Brain microvascular endothelial cell (primary cell): ENCODE data around the gene TMA7.
A peak's percentile ranks its signal among the peaks of the same experiment; 100 is the strongest.

Source experiments
- DNase-seq: peaks from one replicate; pipeline ENCODE4 v3.0.0-alpha.2; 2020
- H3K27ac ChIP-seq: fragments of 250-450 bp; sonication (Bioruptor Pico); 2 replicates; pipeline ENCODE4 v1.5.1; 2020; ENCODE audit warnings: mild to moderate bottlenecking, moderate library complexity
- H3K27me3 ChIP-seq: fragments of 250-450 bp; sonication (Bioruptor Pico); replicated peaks from 2 replicates; pipeline ENCODE4 v1.5.1; 2020; ENCODE audit warnings: mild to moderate bottlenecking
- H3K36me3 ChIP-seq: fragments of 250-450 bp; sonication (Bioruptor Pico); replicated peaks from 2 replicates; pipeline ENCODE4 v1.5.1; 2020; ENCODE audit warnings: mild to moderate bottlenecking
- H3K4me3 ChIP-seq: 2 replicates; pipeline ENCODE4 v1.5.1; 2011; ENCODE audit warnings: low read depth, mild to moderate bottlenecking, control low read depth, low read length, moderate library complexity
- in situ Hi-C: cut with HindIII; loops from 2 replicates; pipeline ENCODE4 v1.10.0; 2017; ENCODE audit warnings: low sequenced_read_pairs, low pct_ligation_motif_present
- TF ChIP-seq, protein P1 (sequence below): IDR thresholded peaks from 2 replicates; pipeline ENCODE4 v1.5.1; 2011; ENCODE audit warnings: low read depth, mild to moderate bottlenecking, moderate library complexity, low read length, control low read depth, inconsistent platforms; ENCODE audit errors: missing control alignments

Gene TMA7

DNA sequence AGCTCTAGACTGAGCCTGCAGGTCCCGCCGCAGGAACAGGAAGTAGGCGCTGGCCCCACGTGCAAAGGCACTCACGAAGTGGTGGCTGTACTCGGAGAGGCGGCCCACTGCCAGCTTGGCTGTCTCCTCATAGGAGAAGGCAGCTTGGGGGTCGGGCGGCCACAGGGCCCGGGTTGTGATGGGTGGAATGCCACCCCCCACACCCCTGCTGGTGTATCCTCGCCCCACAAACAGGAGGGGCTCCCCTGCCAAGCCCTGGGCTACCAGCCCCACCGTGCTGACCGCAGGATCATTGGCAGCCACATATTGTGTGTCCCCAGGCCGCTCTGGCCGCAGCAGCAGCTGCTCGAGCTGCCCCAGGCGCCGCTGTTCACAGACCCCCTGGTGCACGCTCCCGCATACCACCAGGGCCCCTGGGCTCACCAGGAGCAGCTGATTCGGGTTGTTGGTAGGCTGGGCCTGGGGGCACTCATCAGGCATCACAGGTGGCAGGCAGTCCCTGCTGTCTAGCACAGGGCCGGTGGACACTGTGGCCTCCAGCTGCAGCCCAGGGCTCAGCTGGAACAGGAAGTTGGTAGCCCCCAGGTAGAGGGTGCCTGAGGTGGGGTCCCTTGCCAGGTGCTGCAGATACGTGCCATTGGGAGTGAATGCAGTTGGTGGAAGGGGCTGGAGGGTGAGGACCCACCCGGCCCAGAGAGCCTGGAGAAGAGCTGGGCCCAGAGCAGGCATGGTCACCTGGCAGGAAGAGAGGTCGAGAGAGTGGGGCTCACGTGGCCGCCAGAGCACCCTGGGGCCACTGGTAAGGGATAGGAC, 16.0 kb upstream of the TMA7 start:
- TF ChIP-seq, protein P1, sequence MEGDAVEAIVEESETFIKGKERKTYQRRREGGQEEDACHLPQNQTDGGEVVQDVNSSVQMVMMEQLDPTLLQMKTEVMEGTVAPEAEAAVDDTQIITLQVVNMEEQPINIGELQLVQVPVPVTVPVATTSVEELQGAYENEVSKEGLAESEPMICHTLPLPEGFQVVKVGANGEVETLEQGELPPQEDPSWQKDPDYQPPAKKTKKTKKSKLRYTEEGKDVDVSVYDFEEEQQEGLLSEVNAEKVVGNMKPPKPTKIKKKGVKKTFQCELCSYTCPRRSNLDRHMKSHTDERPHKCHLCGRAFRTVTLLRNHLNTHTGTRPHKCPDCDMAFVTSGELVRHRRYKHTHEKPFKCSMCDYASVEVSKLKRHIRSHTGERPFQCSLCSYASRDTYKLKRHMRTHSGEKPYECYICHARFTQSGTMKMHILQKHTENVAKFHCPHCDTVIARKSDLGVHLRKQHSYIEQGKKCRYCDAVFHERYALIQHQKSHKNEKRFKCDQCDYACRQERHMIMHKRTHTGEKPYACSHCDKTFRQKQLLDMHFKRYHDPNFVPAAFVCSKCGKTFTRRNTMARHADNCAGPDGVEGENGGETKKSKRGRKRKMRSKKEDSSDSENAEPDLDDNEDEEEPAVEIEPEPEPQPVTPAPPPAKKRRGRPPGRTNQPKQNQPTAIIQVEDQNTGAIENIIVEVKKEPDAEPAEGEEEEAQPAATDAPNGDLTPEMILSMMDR, result no peak
- DNase-seq, result no peak
- Histone ChIP-seq H3K4me3 (no peak overlapping the region), H3K27ac (no peak overlapping the region), H3K36me3 (peaks cover 2% of the 10 kb centered on the region), H3K27me3 (no peaks in the 10 kb centered on the region)
- in situ Hi-C loops, result no loop called here

DNA sequence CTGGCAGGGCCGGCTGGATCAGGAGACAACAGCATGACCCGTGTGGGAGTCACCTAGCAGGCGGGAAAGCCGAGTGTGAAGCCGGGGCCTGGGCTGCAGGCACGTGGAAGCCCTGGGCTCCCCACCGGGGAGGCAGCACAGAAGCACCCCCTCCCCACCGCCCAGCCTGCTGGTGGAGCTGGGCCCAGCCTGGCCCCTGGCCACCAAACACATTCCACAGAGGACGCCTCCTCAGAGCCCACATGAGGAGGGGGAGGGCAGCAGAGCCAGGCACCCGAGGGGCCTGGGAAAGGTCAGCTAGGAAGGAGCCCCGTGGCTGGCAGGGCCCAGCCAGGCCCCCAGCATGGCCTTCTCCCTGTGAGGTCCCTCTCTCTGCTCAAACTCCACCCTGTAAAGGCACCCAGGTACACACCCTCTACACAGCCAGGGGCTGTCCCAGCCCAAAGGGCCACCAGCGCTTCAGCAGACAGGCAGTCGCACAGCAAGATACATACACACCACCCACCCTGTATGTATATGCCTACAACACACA, 14.7 kb upstream of the TMA7 start:
- no peak overlapping the region for H3K27ac ChIP-seq
- H3K27me3 ChIP-seq, result no peaks in the 10 kb centered on the region
- DNase-seq, result no peak
- no peak overlapping the region for H3K4me3 ChIP-seq
- TF ChIP-seq, protein P1, result no peak
- H3K36me3 ChIP-seq, result peaks cover 2% of the 10 kb centered on the region
- in situ Hi-C loops, result loop anchor here (25.0 kb wide), 1 partner anchor 163 kb away; no protein-coding TSS in a partner anchor

DNA sequence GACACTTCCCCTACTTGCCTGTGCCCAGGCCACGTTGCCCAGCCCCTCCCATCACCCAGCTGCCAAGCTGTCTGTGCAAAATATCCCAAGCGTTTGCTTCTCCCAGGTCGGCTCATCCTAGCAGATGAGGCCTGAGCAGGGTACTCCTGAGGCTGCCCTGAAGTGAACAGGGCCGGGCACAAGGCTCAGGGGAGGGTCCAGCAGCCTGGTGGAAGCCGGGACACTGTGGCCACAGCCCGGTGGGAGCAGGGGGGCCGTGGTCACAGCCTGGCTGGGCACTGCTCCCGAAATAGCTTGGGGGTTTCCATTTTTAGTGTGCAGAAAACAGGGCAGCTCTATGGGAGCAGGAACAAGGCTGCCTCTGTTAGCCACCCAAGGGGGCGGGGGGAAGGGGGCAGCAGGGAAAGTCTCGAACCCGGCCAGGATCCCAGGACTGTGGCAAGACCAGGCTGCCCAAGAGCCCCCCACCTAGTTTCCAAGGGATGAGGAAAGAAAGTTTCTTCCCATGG, 13.6 kb upstream of the TMA7 start:
- Histone ChIP-seq H3K4me3 (no peak overlapping the region), H3K27me3 (no peaks in the 10 kb centered on the region), H3K27ac (no peak overlapping the region), H3K36me3 (peaks cover 2% of the 10 kb centered on the region)
- DNase-seq, result no peak
- in situ Hi-C loops, result loop anchor here (25.0 kb wide), 1 partner anchor 164 kb away; no protein-coding TSS in a partner anchor
- TF ChIP-seq, protein P1, result no peak

DNA sequence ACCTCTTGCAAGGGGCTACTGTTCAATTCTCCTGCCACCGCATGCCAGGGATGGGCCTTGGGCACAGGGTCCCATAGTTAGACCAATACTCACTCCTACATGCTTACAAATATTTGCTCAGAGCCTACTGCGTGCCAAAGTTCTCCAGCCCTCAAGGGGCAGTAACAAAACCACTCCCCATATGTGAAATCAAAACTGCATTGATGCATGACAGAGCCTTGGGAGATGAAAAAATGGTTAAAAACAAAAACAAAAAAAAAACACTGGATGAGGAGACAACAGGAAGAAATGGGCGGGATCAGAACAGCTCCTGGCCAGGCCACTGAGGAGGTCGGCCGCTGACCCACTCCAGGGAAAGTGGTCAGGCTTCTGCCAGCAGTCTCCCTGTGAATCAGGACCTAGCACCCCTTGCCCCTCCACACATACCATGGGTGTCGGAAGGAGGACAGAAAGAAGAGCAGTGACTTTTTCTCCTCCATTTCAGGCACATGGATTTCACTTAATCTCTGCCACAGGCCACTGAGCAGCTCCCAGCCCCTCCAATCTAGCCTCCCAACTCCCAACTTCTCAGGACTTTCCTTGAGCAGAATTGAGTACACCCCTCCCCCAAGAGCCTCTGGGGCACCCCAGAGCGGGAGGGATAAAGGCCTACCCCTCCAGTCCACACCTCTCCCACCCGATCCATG, 13.0 kb upstream of the TMA7 start:
- no peak overlapping the region for H3K27ac ChIP-seq

DNA sequence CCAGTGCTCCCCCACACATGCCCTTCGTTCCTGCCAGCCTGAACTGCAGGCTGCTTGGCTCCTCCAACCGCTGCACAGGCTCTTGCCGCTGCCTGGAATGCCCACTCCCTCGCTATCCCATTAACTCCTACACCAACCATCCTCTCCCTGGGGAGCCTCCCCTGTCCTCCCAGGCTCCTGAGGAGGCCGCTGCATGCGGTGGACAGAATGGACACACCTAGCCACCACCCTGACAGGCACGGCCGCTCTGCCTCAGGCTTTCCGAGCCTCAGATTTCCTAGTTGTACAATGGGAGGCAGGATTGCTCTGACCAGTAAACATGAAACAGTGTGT, 12.5 kb upstream of the TMA7 start:
- in situ Hi-C loops, result loop anchor here (25.0 kb wide), 1 partner anchor 165 kb away; no protein-coding TSS in a partner anchor
- H3K36me3 ChIP-seq, result peaks cover 3% of the 10 kb centered on the region
- no peaks in the 10 kb centered on the region for H3K27me3 ChIP-seq
- no peak overlapping the region for H3K27ac ChIP-seq
- H3K4me3 ChIP-seq, result no peak overlapping the region
- DNase-seq, result no peak
- TF ChIP-seq, protein P1, result no peak

More for the DNA sequence above, 13.0 kb upstream of the TMA7 start:
- Histone ChIP-seq H3K36me3 (peaks cover 2% of the 10 kb centered on the region), H3K4me3 (peak overlapping the region; percentile 5), H3K27me3 (no peaks in the 10 kb centered on the region)
- no peak for DNase-seq
- in situ Hi-C loops, result loop anchor here (25.0 kb wide), 1 partner anchor 165 kb away; no protein-coding TSS in a partner anchor
- TF ChIP-seq, protein P1, result no peak
